Prostate gland (tissue), 1 donor: ENCODE measurements around the gene GHRH.

ENCODE experiments used
- POLR2A ChIP-seq: fragments of 450-650 bp; IDR thresholded peaks from one replicate; pipeline ENCODE4 v1.6.1; 2016; ENCODE audit warnings: antibody characterized with exemption, mild to moderate bottlenecking
- POLR2AphosphoS5 ChIP-seq: sonication (generic); formaldehyde crosslinking; IDR thresholded peaks from one replicate; pipeline ENCODE4 v1.6.1; 2017; ENCODE audit warnings: antibody characterized with exemption

GRCh38 chr20:37228082-37228481 is 33.5 kb downstream of the GHRH start:
- TF ChIP-seq POLR2AphosphoS5, result no peak
- TF ChIP-seq POLR2A, result no peak
